Myocyte (in vitro differentiated cells): Measurements from ENCODE around the gene PLBD1. TPM values are rescaled to one million over a fixed set of nuclear protein-coding genes. Genes with fewer than 3 reads are reported as not detected.

Source experiments
- DNase-seq: peaks from one replicate; pipeline ENCODE4 v3.0.0-alpha.2; 2012; ENCODE audit warnings: low read depth
- total RNA-seq: library from RNA; depleted of rRNA; stranded (reverse); fragments of >200 nt; gene quantifications from 2 replicates; pipeline ENCODE4 v1.2.3, GENCODE V29; 2014

The PLBD1 gene
- total RNA-seq, 1 donor from 2014 or later: 0.19 TPM

DNA sequence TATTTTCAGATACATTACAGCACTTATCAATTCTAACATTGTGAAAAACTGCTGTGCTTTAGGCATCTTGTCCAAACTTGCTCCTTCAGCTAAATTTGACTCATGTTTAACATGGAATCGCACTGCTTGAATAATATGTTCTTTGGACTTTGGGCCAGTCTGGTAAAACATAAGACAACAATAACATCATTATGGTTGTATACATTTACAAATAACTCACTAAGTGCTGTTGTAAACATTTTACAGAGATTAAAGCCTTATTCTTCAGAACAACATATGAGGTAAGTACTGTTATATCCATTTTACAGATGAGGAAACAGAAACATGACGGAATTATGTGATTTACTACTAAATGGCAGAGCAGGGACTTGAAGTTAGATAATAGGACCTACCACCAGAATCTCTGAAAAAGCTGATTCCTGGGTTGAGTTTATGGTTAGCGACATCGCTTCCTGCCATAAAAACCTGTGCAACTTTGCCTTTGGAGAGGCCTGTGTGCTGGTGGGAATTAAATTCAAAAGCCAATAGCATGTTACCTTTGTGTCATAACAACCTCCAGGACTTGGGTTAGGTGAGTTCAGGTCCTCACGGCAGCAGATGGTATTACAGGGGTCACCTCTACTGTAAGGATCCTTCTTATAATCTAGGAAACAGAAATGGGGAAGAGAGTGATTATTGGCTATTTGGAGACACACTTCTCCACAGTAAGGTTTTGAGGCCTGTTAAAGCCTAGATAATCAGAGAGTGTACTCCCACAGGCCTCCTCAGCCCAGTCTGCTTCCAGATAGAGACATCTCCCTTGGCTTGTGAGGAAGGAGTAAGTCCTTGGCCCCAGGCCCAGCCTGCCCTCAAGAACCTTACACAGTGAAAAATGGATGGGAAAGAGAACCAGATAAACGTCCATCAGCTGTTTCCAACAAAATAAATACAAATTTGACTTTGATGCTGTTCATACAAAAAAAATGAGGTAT, 61.8 kb downstream of the PLBD1 start:
- no peak for DNase-seq

- no peak for DNase-seq
Measured at GRCh38 chr12:14495326-14495725, 72.4 kb downstream of the PLBD1 start.

GRCh38 chr12:14482886-14483285, 84.8 kb downstream of the PLBD1 start:
- DNase-seq: no peak

DNA sequence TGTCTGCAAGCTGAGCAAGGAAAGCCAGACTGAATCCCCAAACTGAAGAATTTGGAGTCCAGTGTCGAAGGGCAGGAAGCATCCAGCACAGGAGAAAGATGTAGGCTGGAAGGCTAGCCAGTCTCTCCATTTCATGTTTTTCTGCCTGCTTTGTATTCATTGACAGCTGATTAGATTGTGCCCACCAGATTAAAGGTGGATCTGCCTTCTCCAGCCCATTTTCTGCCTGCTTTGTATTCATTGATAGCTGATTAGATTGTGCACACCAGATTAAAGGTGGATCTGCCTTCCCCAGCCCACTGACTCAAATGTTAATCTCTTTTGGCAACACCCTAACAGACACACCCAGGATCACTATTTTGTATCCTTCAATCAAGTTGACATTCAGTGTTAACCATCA, 85.3 kb downstream of the PLBD1 start:
- no peak for DNase-seq

GRCh38 chr12:14481201-14481600, 86.5 kb downstream of the PLBD1 start:
- no peak for DNase-seq

GRCh38 chr12:14479004-14479403, 88.7 kb downstream of the PLBD1 start:
- DNase-seq: no peak

DNA sequence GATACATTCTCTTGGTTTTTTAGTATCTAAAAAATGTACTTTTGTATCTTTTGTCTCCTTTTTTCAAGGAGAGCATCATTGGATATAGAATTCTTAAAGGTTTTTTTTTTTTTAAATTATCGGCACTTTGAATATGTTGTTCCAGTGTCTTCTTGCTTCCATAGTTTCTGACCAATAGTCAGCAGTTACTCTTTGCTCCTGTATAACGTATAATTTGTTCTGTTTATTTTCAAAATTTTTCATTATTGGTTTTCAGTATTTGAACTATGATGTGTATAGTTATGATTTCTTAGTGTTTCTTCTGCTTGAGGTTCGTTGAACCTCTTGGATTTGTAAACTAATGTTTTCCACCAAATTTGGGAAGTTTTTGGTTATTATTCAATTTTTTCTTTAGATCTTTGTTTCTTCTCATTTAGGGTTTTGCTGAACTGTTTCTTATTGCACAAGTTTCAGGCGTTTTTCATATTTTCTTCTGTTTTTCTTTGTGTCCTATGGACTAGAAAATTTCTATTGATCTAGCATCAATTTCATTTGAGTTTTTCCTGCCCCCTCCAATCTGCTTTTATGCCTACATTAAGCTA, 93.9 kb downstream of the PLBD1 start:
- DNase-seq: peak; percentile 35

DNA sequence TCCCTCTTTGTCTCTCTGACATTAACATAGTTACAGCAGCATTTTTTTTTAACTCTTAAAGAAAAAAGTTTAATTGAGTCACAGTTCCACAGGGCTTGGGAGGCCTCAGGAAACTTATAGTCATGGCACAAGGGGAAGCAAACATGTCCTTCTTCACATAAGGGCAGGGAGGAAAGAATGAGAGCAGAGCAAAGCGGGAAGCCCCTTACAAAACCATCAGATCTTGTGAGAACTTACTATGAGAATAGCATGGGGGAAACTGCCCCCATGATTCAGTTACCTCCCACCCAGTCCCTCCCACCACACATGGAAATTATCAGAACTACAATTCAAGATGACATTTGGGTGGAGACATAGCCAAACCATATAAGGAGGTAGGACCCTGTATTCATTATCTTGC, 96.2 kb downstream of the PLBD1 start:
- no peak for DNase-seq

DNA sequence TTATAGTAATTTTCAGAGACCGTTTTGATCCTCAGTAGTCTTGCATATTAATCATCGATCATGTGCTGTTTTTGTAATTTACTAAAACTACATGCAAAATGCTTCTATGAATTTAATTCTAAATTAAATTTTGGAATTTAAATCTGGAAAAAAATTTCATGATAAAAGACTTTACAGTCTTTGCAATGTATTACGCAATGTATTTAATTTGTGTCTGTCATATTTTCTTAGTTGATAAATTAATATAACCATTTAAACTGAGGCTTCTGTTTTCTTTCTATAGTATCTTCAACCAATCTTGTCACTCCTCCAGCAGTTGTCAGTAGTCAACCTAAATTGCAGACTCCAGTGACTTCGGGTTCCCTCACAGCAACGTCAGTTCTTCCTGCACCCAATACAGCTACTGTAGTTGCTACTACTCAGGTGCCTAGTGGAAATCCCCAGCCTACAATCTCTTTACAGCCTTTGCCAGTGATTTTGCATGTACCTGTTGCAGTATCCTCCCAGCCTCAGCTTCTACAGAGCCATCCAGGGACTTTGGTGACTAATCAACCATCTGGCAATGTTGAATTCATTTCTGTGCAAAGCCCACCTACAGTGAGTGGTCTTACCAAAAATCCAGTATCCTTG, 107.4 kb downstream of the PLBD1 start:
- DNase-seq: no peak

- peak; percentile 56 for DNase-seq
Measured at GRCh38 chr12:14454098-14454907, 113.4 kb downstream of the PLBD1 start.

Other genes starting within 250 kb of the PLBD1 start
- 45.9 and 47.7 TPM in 2 replicates for gene ATF7IP, start 202.2 kb downstream of the PLBD1 start, total RNA-seq
- gene GUCY2C, start 128.7 kb upstream of the PLBD1 start, total RNA-seq: not detected in 2 replicates
- gene WBP11, start 235.6 kb upstream of the PLBD1 start, total RNA-seq: 20.5 and 26.5 TPM in 2 replicates
- gene C12orf60, start 235.8 kb upstream of the PLBD1 start, total RNA-seq: 1.5 and 1.8 TPM in 2 replicates
- gene SMCO3, start 246.3 kb upstream of the PLBD1 start, total RNA-seq: not detected in 2 replicates